Choroid plexus epithelial cell (primary cell): Measurements from ENCODE around the gene PDS5A.
"Not testable (repeated sequence)": the region's sequence is repeated elsewhere in the genome, so short reads cannot be mapped to it uniquely, and the experiment has no call there.

ENCODE experiments used
- DNase-seq: peaks from one replicate; pipeline ENCODE4 v3.0.0-alpha.2; 2010; ENCODE audit warnings: low read depth
- H3K4me3 ChIP-seq: 2 replicates; pipeline ENCODE4 v1.5.1; 2011; ENCODE audit warnings: low read depth, mild to moderate bottlenecking, control low read depth, low read length, moderate library complexity
- TF ChIP-seq, protein P1 (sequence below): conservative IDR thresholded peaks from 2 replicates; pipeline ENCODE4 v1.5.1; 2011; ENCODE audit warnings: low read depth, mild to moderate bottlenecking, control low read depth, inconsistent platforms, low read length, moderate library complexity

The PDS5A gene

DNA sequence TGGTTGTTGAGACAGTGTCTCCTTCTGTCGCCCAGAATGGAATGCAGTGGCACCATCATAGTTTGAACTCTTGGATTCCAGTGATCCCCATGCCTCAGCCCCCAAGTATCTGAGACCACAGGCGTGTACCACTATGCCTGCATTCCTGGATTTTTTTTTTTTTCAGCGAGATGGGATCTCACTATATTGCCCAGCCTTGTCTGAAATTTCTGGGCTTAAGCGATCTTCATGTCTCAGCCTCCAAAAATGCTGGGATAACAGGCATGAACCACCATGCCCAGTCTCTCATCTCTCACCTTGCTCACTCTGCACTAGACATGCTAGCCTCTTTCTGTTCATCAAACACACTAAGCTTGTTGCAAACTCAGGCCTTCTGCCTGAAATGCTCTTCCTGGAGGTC lies 175.7 kb downstream of the PDS5A start:
- no peak for DNase-seq
- TF ChIP-seq, protein P1, sequence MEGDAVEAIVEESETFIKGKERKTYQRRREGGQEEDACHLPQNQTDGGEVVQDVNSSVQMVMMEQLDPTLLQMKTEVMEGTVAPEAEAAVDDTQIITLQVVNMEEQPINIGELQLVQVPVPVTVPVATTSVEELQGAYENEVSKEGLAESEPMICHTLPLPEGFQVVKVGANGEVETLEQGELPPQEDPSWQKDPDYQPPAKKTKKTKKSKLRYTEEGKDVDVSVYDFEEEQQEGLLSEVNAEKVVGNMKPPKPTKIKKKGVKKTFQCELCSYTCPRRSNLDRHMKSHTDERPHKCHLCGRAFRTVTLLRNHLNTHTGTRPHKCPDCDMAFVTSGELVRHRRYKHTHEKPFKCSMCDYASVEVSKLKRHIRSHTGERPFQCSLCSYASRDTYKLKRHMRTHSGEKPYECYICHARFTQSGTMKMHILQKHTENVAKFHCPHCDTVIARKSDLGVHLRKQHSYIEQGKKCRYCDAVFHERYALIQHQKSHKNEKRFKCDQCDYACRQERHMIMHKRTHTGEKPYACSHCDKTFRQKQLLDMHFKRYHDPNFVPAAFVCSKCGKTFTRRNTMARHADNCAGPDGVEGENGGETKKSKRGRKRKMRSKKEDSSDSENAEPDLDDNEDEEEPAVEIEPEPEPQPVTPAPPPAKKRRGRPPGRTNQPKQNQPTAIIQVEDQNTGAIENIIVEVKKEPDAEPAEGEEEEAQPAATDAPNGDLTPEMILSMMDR, result no peak
- H3K4me3 ChIP-seq, result no peak overlapping the region

DNA sequence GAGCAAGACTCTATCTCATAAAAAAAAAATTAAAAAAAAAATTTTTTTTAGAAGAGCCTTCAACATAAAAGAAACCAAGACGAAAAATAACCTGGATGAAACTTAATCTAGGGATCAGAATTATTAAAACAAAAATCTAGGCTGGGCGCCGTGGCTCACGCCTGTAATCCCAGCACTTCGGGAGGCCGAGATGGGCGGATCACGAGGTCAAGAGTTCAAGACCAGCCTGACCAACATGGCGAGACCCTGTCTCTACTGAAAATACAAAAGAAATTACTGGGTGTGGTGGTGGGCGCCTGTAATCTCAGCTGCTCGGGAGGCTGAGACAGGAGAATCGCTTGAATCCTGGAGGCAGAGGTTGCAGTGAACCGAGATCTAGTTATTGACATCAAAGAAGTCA lies 184.7 kb downstream of the PDS5A start:
- H3K4me3 ChIP-seq, DNase-seq: not testable (repeated sequence)

DNA sequence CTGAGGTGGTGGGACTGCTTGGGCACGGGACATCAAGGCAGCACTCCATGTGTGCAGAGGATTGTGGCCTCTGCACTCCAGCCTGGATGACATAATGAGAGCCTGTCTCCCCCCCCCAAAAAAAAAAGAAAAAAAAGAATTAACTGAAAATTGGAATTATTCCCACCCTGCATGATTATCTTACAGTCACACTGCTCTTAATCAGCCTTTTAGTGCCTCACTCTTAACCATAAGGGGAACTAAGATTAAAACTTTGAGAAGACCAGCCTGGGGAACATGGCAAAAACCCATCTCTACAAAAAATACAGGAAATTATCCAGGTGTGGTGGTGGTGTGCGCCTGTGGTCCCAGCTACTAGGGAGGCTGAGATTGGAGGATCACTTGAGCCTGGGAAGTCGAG lies 185.2 kb downstream of the PDS5A start:
- no peak for DNase-seq
- no peak overlapping the region for H3K4me3 ChIP-seq
- TF ChIP-seq, protein P1, result no peak

DNA sequence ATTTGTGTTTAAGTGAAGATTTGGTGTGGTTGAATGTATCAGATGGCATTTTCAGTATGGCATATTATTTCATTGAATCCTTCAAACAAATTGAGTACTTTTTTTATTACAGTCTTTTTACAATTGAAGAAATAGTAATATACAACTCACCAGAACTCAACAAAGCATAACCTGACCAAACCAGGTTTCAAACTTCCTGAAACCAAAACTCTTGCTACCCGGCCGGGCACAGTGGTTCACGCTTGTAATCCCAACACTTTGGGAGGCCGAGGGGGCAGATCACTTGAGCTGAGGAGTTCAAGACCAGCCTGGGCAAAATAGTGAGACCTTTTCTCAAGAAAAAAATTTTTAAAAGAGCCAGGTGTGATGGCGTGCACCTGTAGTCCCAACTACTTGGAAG lies 185.6 kb downstream of the PDS5A start:
- DNase-seq, result no peak
- TF ChIP-seq, protein P1, result no peak

DNA sequence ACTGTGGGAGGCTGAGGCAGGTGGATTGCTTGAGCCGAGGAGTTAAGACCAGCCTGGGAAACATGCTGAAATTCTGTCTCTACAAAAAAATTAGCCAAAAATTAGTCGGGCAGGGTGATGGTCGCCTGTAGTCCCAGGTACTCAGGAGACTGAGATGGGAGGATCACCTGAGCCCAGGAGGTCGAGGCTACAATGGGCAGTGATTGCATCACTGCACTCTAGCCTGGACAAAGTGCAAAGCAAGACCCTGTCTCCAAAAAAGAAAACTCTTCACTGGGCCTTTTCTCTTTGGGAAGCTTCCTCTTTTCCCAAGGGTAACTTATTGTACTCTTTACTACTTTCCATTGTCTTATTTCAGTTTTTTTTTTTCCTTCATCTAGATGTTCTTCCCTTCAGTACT lies 190.9 kb downstream of the PDS5A start:
- DNase-seq, result no peak
- H3K4me3 ChIP-seq, result no peak overlapping the region
- TF ChIP-seq, protein P1, result no peak

More for the DNA sequence above, 185.6 kb downstream of the PDS5A start:
- H3K4me3 ChIP-seq, result no peak overlapping the region

DNA sequence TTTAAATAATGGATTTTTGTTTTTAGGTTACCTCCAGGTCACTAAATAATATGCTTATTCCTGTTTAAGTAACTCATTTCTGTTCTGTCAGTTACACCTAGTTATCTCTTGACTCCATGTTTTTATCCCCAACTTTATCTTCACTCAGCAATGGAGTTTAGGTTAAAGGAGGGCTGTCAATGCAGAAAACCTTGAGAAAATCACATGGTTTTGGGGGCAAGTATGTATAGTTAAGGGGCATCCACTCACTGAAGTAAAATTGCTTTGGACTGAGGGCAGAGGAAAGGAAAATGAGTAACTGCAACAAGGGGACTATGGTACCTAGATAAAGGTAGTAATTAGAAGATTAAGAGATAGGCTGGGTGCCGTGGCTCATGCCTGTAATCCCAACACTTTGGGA lies 192.6 kb downstream of the PDS5A start:
- H3K4me3 ChIP-seq, result no peak overlapping the region
- no peak for DNase-seq
- TF ChIP-seq, protein P1, result no peak

DNA sequence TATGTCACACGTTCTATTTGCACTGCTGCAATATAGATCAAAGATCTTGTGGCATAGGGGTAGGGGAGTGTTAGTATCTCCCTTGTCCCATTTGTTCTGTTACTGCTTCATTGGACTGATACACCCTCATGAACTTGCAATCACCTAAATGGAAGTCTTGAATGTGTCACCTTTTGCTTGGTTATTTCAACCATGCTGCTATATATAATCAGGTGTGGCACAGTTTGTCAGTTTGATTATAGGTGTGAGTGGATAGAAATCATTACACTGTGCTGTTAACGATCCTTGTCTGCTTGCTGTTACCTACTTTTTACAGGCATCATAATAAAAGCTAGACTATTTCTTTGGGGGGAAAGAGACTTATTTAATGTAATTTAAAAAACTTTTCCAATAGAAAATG lies 195.7 kb downstream of the PDS5A start:
- not testable (repeated sequence) for H3K4me3 ChIP-seq, DNase-seq
